ENCODE measurements around the gene ZBTB5. TPM values are rescaled to one million over a fixed set of nuclear protein-coding genes. Genes with fewer than 3 reads are reported as not detected.

Gene ZBTB5, protein sequence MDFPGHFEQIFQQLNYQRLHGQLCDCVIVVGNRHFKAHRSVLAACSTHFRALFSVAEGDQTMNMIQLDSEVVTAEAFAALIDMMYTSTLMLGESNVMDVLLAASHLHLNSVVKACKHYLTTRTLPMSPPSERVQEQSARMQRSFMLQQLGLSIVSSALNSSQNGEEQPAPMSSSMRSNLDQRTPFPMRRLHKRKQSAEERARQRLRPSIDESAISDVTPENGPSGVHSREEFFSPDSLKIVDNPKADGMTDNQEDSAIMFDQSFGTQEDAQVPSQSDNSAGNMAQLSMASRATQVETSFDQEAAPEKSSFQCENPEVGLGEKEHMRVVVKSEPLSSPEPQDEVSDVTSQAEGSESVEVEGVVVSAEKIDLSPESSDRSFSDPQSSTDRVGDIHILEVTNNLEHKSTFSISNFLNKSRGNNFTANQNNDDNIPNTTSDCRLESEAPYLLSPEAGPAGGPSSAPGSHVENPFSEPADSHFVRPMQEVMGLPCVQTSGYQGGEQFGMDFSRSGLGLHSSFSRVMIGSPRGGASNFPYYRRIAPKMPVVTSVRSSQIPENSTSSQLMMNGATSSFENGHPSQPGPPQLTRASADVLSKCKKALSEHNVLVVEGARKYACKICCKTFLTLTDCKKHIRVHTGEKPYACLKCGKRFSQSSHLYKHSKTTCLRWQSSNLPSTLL
- total RNA-seq (2022; extraction: Qiagen RNA extraction; ENCODE audit: low read depth), result 5.5 to 8.9 TPM (median 7.9 TPM) in 5 replicates

DNA sequence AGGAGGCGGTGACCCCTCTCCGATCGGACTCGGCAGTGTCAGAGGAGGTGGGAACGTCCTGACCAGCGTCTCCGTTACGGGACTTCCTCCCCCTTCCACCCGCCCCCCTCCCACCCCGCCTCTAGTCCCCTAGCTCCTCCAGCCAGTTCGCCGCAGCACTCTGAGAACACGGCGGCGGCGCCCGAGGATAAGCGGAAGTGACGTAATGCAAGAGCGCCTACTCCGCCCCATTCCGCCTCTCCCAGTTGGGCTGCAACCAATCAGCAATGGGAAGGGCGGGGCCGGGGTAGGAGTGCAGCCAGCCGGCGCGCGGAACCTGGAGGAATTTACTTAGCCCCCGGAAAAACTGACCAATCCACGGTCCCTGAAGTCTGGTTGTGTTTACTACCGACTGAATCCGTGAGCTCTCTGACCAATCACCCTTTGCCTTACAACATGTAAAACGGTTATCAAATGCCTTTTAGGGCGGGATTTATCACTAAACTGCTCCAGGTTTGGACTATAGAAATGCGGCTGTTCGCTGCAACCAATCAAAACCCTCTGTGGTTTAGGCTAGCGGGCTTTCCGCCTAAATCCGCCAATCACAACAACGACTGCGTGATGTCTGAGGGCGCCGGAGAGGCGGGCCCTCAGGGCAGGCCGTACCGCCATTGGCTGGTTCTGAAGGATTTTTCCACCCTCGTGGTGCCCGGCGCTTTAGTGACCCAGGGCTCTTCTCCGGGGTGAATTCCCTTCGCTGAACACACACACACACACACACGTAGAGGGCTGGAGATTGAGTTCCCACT, at the start of gene ZBTB5:
Gene ZBTB5 (minus strand): TSS at position 202 of the 788 bp plus-strand sequence. CDS start 22,899 bp downstream, outside the sequence.

DNA sequence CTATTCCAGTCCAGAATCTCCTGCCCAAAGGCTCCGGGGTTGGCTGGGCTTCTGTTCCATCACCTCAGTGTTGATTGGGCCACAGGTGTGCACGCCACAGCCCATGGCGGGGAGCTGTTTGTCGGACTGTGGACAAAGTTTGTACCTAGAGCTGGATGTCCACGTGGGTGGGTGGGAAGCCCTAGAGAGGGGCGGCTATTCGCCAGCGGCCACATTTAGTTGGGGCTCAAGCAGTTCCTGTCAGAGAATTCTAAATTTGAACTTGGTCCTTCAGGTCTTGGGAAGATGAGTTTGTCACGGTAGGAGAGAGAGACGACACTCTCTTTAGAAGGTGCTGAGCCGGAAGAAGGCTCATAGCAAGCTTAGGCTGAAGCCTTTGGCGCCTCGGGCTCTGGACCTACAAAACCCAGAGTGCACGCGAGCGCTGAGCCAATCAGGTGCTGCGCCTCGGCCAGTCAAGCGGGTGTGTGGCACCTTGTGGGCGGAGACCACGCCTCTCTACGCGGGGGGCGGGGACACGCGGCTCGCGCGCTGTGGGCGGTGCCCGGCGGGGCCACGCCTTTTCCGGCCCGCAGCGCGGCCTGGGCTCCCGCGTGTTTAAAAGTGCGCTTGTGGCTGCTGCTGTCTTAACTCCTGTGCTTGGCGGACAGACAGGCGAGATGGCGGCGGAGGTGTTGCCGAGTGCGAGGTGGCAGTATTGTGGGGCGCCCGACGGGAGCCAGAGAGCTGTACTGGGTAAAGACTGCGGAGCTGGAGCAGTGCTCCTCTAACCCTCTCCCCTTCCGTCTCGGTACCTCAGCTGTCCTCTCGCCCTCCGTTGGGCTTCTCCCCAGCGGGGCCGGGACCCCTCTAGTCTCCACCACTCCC, 20.4 kb upstream of the ZBTB5 start, which contains the start of gene POLR1E:
Gene POLR1E (plus strand): TSS at position 560 of the 867 bp plus-strand sequence. CDS start 100 bp downstream, at position 660.

DNA sequence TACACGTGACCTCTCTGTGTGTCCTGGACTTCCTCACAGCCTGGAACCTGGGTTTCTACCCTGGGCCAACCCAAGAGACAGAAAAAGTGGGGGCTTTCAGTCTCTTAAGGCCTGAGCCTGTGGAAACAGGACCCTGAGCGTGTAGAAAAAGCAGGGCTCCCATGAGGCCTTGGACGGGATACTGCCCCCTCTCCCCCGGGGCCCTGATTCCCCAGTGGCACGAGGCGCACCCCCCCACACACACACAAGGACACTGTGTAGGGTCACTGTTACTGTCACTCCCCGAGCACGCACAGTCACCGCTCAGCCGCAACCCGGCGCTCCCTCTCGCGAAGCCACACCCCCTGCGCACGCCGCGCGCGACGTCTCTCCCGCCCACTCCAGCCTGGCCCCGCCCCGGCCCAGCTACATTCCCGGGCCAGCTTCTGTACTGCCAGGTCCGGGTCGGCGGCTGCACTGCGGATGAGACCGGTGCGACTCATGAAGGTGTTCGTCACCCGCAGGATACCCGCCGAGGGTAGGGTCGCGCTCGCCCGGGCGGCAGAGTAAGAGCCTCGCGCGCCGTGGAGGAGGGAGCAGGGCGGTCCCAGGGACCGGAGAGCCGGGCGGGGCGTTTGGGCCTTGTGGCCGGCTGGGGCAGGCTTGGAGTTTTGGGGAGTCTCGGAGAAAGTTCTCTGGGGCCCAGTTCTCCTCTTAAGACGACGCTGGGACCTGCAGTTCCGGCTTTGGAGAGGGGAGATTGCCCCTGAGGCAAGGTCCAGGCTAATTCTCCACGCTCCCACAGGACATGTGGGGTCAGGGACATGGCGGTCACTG, 42.8 kb downstream of the ZBTB5 start, which contains the start of gene GRHPR:
Gene GRHPR (plus strand): TSS at position 408 of the 816 bp plus-strand sequence. CDS start 55 bp downstream, at position 463.

Other genes with a start within 250 kb of the ZBTB5 start
- 115 to 178 TPM (median 165 TPM) in 5 replicates for gene GRHPR, start 42.8 kb downstream of the ZBTB5 start, total RNA-seq (2022; extraction: Qiagen RNA extraction; ENCODE audit: low read depth)
- 35.8 to 42.2 TPM (median 37.0 TPM) in 5 replicates for gene POLR1E, start 20.5 kb upstream of the ZBTB5 start, total RNA-seq (2022; extraction: Qiagen RNA extraction; ENCODE audit: low read depth)
- 4.8 to 8.8 TPM (median 7.8 TPM) in 5 replicates for gene FBXO10, start 110.9 kb upstream of the ZBTB5 start, total RNA-seq (2022; extraction: Qiagen RNA extraction; ENCODE audit: low read depth)
- 297 to 340 TPM (median 331 TPM) in 5 replicates for gene TOMM5, start 127.1 kb upstream of the ZBTB5 start, total RNA-seq (2022; extraction: Qiagen RNA extraction; ENCODE audit: low read depth)
- gene FRMPD1, start 185.5 kb upstream of the ZBTB5 start, total RNA-seq (2022; extraction: Qiagen RNA extraction; ENCODE audit: low read depth), result 0.02 to 0.06 TPM (median 0.04 TPM) in 4 of 5 replicates, not detected in the other